GM12891 (cell line): ENCODE measurements around the gene P2RX4.
"Not testable (repeated sequence)": the region's sequence is repeated elsewhere in the genome, so short reads cannot be mapped to it uniquely, and the experiment has no call there.

Experiments
- DNase-seq: peaks from one replicate; pipeline ENCODE4 v3.0.0; 2011; ENCODE audit warnings: low spot score; ENCODE audit not compliant: insufficient read length
- FAIRE-seq: peaks from 2 replicates; lab custom pipeline; 2011; peaks lifted over from hg19 to GRCh38; lab: Jason Lieb, UNC
- PAX5 ChIP-seq: IDR thresholded peaks from 2 replicates; pipeline ENCODE4 v1.6.1; 2011; ENCODE audit warnings: low read length, moderate library complexity, mild to moderate bottlenecking; ENCODE audit not compliant: insufficient read depth, severe bottlenecking
- POLR2A ChIP-seq: IDR thresholded peaks from 2 replicates; pipeline ENCODE4 v1.6.1; 2011; ENCODE audit warnings: low read depth, low read length, control low read depth
- POLR2AphosphoS5 ChIP-seq: IDR thresholded peaks from 2 replicates; pipeline ENCODE4 v1.6.1; 2011; ENCODE audit warnings: low read depth, low read length, control low read depth
- POU2F2 ChIP-seq: IDR thresholded peaks from 2 replicates; pipeline ENCODE4 v1.6.1; 2011; ENCODE audit warnings: low read depth, mild to moderate bottlenecking, control low read depth, low read length, moderate library complexity
- SPI1 ChIP-seq: IDR thresholded peaks from 2 replicates; pipeline ENCODE4 v1.6.1; 2011; ENCODE audit warnings: low read depth, low read length, control low read depth
- TAF1 ChIP-seq: IDR thresholded peaks from 2 replicates; pipeline ENCODE4 v1.6.1; 2011; ENCODE audit warnings: low read depth, low read length, control low read depth

The P2RX4 gene

GRCh38 chr12:121273364-121273896 lies 63.5 kb downstream of the P2RX4 start:
- DNase-seq: no peak
- FAIRE-seq: no peak
- TF ChIP-seq POLR2AphosphoS5 (no peak), SPI1 (no peak), PAX5 (no peak), POU2F2 (no peak), TAF1 (no peak), POLR2A (no peak)

GRCh38 chr12:121274036-121274763 lies 64.3 kb downstream of the P2RX4 start:
- no peak for DNase-seq
- TF ChIP-seq POLR2AphosphoS5: no peak
- no peak for TF ChIP-seq POLR2A
- TF ChIP-seq SPI1: no peak
- TF ChIP-seq TAF1: no peak
- TF ChIP-seq POU2F2: no peak
- no peak for TF ChIP-seq PAX5
- FAIRE-seq: no peak

- FAIRE-seq (no peak), DNase-seq (no peak)
- TF ChIP-seq POLR2A: no peak
- TF ChIP-seq POU2F2: no peak
- no peak for TF ChIP-seq SPI1
- TF ChIP-seq POLR2AphosphoS5: no peak
- TF ChIP-seq PAX5: no peak
These were observed 67.4 kb downstream of the P2RX4 start for GRCh38 chr12:121277374-121277759.

- no peak for FAIRE-seq
- no peak for DNase-seq
- TF ChIP-seq SPI1 (no peak), TAF1 (no peak), POU2F2 (no peak), POLR2A (no peak), PAX5 (no peak), POLR2AphosphoS5 (no peak)
These were observed 68.5 kb downstream of the P2RX4 start for GRCh38 chr12:121278169-121279070.

GRCh38 chr12:121279071-121279375 lies 69.1 kb downstream of the P2RX4 start:
- DNase-seq (no peak), FAIRE-seq (no peak)
- TF ChIP-seq PAX5 (no peak), POU2F2 (no peak), POLR2A (no peak), SPI1 (no peak), TAF1 (no peak), POLR2AphosphoS5 (no peak)

- FAIRE-seq: no peak
- TF ChIP-seq SPI1: no peak
- no peak for DNase-seq
These were observed 69.6 kb downstream of the P2RX4 start for GRCh38 chr12:121279507-121279915.

- not testable (repeated sequence) for DNase-seq, FAIRE-seq
These were observed 70.6 kb downstream of the P2RX4 start for GRCh38 chr12:121280531-121280930.

GRCh38 chr12:121281116-121281515 lies 71.2 kb downstream of the P2RX4 start:
- not testable (repeated sequence) for FAIRE-seq, DNase-seq

- DNase-seq: no peak
- TF ChIP-seq TAF1 (no peak), POU2F2 (no peak), POLR2AphosphoS5 (no peak), PAX5 (no peak), SPI1 (no peak), POLR2A (no peak)
- FAIRE-seq: no peak
These were observed 72.3 kb downstream of the P2RX4 start for GRCh38 chr12:121282072-121282742.

GRCh38 chr12:121282910-121283309 lies 73.0 kb downstream of the P2RX4 start:
- not testable (repeated sequence) for DNase-seq, FAIRE-seq

- TF ChIP-seq POLR2A (no peak), POU2F2 (no peak), TAF1 (no peak), PAX5 (no peak), SPI1 (no peak), POLR2AphosphoS5 (no peak)
- FAIRE-seq (no peak), DNase-seq (no peak)
These were observed 73.5 kb downstream of the P2RX4 start for GRCh38 chr12:121283388-121283787.
